GM19351 (cell line): ENCODE data around the gene TNKS2.
"Not testable (repeated sequence)": the region's sequence is repeated elsewhere in the genome, so short reads cannot be mapped to it uniquely, and the experiment has no call there.

Experiments used
- ATAC-seq: cut with Tn5 transposase; IDR thresholded peaks from one replicate; pipeline ENCODE4 v1.9.1; 2021; ENCODE audit warnings: mild to moderate bottlenecking, moderate library complexity; ENCODE audit not compliant: unreplicated experiment

TNKS2 gene

DNA sequence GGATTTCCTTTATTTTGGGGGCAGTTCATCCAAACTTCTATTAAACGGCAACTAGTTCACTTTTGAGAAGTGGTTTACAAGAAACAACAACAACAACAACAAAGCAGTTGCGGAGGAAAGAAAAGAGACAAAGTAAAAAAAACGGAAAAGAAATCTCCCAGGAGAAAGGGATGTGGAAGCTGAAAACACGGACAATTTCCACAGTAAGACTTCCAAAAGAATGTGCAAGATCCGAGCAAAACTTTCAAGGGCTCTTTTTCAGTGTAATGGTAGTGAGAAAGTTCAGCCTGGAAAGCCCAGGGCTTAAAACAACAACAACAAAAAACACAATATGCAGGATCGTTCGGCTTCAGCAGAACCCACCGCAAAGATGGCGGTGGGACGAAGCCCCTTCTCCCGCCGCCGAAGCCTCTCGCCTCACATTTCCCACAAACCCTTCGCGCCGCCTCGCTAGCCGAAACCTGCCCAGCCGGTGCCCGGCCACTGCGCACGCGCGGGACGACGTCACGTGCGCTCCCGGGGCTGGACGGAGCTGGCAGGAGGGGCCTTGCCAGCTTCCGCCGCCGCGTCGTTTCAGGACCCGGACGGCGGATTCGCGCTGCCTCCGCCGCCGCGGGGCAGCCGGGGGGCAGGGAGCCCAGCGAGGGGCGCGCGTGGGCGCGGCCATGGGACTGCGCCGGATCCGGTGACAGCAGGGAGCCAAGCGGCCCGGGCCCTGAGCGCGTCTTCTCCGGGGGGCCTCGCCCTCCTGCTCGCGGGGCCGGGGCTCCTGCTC lies at the start of gene TNKS2:
Gene TNKS2, plus strand, starts transcription at position 553 of the 775 bp plus-strand sequence. CDS start 265 bp downstream, outside the sequence.
- peak; percentile 64 for ATAC-seq

GRCh38 chr10:91749592-91749991 lies 48.6 kb upstream of the TNKS2 start:
- not testable (repeated sequence) for ATAC-seq

DNA sequence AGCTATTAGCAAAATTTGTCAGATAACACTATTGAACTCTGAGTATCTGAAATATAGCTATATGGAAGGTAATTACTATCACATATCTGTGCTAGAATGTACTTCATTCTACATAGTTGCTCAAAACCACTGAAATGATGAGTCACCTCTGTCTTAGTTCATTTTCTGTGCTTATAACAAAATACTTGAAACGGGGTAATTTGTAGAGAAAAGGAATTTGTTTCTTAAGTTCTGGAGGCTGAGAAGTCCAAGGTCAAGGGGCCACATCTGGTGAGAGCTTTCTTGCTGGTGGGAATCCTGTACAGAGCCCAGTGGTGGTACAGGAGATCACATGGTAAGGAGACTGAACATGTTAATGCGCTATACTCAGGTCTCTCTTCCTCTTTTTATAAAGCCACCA lies 41.9 kb upstream of the TNKS2 start:
- ATAC-seq, result no peak

GRCh38 chr10:91758303-91759146 lies 39.7 kb upstream of the TNKS2 start:
- ATAC-seq, result no peak

DNA sequence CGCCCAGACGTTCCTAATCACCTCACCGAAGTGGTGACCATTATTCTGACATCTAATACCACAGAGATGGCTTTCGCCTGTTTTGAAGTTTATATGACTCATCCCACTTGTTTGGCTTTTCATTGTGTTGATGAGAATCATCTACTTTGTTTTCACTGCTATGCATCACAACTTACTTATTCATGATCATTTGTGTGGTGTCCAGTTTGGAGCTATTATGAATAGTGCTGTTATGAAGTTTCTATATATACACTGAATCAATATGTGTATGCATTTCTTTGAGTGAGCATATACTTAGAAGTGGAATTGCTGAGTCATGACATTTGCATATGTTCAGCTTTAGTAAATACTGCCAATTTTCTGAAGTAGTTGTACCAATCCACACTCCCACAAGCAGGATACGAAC lies 38.6 kb upstream of the TNKS2 start:
- no peak for ATAC-seq

DNA sequence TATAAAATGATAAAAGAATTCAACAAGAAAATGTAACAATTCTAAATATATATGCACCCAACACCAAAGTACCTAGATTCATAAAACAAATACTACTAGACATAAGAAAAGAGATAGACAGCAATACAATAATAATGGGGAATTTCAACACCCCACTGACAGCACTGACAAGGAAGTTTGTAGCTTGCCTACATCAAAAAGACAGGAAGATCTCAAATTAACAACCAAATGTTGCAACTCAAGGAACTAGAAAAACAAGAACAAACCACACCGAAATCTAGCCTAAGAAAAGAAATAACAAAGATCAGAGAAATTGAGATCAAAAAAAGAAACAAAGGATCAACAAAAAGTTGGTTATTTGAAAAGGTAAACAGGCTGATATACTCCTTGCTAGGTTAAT lies 36.5 kb upstream of the TNKS2 start:
- ATAC-seq, result no peak

DNA sequence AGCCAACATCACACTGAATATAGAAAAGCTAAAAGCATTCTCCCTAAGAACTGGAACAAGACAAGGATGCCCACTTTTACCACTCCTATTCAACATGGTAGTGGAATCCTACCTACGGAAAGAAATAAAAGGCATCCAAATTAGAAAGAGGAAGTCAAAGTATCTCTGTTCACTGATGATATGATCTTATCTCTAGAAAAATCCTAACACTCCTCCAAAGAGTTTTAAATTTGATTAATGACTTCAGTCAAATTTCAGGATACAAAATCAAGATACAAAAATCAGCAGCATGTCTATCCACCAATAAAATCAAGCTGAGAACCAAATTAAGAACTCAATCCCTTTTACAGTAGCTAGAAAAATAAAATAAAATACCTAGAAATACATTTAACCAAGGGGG lies 35.3 kb upstream of the TNKS2 start:
- ATAC-seq, result no peak

DNA sequence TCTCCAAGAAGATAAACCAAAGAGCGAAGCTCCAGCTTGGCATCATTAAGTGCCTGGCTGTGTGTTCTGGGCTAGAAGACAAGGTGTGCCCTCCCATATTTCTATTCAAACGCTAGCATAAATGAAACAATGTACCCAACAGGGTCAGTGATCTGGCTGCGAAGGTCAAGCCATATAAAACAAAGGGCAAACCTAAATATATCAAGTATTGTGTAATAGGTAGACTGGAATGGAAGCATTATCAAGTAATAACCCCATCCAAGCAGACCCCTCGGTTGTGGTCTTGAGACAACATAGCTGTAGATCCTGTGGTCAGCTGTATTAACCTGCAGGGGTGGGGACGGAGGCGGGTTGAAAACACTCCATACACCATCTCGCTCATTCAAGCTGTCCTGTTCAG lies 31.6 kb upstream of the TNKS2 start:
- ATAC-seq, result no peak

- ATAC-seq, result no peak
These were observed 30.1 kb upstream of the TNKS2 start for GRCh38 chr10:91768123-91768522.

DNA sequence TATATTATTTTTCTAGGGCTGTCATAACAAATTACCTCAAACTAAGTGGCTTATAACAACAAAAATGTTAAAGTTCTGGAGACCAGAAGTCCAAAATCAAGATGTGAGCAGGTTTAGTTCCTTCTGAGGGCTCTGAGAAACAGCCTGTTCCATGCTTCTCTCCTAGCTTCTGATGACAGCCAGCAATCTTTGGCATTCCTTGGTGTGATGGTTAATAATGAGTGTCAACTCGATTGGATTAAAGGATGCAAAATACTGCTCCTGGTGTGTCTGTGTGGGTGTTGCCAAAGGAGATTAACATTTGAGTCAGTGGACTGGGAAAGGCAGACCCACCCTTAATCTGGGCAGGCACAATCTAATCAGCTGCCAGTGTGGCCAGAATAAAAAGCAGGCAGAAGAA lies 26.3 kb upstream of the TNKS2 start:
- no peak for ATAC-seq

DNA sequence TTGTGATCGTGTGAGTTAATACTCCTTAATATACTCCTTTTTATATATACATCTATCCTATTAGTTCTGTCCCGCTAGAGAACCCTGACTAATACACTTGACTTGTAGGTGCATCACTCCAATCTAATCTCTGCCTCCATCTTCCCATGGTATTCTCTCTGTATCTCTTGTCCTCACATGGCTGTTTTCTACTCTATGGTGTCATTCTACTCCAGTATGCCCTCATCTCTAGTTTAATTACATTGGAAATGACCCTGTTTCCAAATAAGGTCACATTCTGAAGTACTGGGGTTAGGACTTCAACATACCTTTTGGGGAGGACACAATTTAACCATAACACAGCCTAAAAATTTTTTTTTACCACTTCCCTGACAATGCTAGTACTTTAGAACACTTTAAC lies 25.8 kb upstream of the TNKS2 start:
- no peak for ATAC-seq

DNA sequence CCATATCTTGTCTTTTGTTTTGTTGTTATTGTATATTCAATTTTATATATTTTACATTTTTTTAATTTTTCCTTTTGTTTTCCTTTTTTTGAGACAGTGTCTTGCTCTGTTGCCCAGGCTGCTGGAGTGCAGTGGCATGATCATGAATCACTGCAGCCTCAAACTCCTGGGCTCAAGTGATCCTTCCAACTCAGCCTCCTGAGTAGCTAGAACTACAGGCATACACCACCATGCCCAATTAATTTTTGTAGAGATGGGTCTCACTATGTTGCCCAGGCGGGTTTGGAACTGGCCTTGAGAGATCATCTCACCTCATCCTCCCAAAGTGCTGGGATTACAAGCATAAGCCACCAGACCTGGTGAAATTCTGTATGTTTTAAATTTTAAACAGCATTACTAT lies 25.4 kb upstream of the TNKS2 start:
- no peak for ATAC-seq

- ATAC-seq, result no peak
These were observed 23.7 kb upstream of the TNKS2 start for GRCh38 chr10:91774571-91774970.

GRCh38 chr10:91775731-91776130 lies 22.5 kb upstream of the TNKS2 start:
- no peak for ATAC-seq

GRCh38 chr10:91776266-91776665 lies 22.0 kb upstream of the TNKS2 start:
- no peak for ATAC-seq

GRCh38 chr10:91778485-91778884 lies 19.7 kb upstream of the TNKS2 start:
- ATAC-seq, result no peak

- no peak for ATAC-seq
These were observed 19.1 kb upstream of the TNKS2 start for GRCh38 chr10:91779011-91779605.

DNA sequence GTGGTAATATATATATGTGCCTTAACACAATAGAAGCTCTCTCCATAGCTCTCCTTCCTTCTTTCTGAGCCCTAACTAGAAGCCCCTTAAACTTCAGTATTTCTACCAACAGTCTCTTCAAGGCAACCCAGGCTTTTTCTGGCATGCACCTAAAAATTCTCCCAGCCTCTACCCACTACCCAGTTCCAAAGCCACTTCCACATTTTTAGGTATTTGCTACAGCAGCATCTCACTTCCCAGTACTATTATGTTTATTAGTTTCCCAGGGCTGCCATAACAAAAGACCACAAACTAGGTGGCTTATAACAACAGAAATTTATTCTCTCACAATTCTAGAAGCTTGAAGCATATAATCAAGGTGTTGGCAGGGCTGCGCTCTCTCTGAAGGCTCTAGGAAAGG lies 15.7 kb upstream of the TNKS2 start:
- ATAC-seq, result no peak

- no peak for ATAC-seq
These were observed 12.4 kb upstream of the TNKS2 start for GRCh38 chr10:91785830-91786229.

DNA sequence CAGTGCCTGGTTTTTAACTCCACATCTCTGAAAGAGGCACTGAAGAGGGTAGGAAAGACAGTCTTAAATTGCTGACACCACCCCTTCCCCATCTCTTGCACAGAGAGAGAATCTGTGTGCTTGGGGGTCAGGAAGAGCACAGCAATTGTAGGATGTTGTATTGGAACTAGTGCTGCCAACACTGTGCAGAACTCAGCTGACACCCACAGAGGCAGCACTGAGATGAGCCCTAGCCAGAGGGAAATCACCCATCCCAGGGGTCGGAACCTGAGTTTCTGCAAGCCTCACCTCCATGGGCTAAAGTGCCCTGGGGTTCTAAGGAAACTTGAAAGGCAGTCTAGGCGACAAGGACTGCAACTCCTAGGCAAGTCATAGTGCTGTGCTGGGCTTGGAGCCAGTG lies 11.0 kb upstream of the TNKS2 start:
- no peak for ATAC-seq

GRCh38 chr10:91787810-91788209 lies 10.4 kb upstream of the TNKS2 start:
- ATAC-seq, result no peak

DNA sequence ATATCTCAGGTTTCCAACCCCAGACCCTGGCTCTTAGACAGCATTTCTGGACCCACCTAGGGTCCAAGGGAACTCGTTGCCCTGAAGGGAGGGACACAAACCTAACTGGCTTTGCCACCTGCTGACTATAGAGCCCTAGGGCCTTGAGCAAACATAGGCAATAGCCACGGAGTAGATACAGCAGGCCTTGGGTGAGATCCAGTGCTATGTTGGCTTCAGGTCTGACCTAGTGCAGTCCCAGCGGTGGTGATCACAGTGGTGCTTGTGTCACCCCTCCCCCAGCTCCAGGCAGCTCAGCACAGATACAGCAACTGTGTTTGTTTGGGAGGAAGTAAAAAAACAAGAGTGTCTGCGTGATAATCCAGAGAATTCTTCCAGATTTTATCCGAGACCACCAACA lies 9.7 kb upstream of the TNKS2 start:
- no peak for ATAC-seq
